HEK293 (cell line): ENCODE measurements around the gene MTR.

Experiments
- TCF7L2 ChIP-seq: IDR thresholded peaks from 2 replicates; pipeline ENCODE4 v1.6.1; 2011; ENCODE audit warnings: low read depth, mild to moderate bottlenecking, inconsistent platforms, low read length, moderate library complexity, borderline replicate concordance
- TF ChIP-seq, protein P1 (sequence below): fragments of 450-650 bp; formaldehyde crosslinking; IDR thresholded peaks from 2 replicates; pipeline ENCODE4 v1.5.1; 2016; ENCODE audit warnings: missing biosample characterization, missing genetic modification characterization
- TF ChIP-seq, protein P2 (sequence below): fragments of 450-650 bp; formaldehyde crosslinking; IDR thresholded peaks from 2 replicates; pipeline ENCODE4 v1.5.1; 2016; ENCODE audit warnings: missing biosample characterization, missing genetic modification characterization

DNA sequence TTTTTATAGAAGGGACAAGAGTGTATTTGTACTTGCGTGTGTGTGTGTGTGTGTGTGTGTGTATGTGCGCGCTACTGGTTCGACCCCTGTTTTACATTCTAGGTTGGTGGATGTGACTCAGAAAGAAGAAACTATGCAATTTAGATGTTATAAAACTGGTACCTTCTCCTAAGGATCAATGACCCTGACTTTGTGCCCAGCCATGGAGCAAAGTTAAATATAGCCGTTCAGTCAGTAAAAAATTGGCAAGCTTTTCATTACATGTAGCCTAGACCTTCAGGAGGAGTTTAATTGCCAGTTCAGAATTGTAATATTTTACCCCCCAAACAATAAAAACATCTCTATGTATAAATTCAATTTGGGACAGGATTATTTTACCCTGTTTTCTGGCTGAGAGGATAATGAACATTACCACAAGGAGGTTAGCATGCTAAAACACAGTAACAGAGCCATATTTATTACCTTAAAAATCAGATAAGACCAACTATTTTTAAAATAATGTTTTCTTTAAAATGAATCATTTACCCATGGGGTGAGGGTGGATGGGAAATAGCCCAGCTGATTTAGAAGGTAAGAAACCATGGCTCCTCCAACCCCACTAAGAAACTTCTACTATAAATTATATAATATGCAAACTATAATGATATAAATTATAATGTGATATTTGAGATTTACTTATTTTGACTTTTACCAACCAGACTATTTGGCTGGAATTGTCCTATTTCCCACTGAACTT lies 33.5 kb upstream of the MTR start:
- TF ChIP-seq, protein P1, sequence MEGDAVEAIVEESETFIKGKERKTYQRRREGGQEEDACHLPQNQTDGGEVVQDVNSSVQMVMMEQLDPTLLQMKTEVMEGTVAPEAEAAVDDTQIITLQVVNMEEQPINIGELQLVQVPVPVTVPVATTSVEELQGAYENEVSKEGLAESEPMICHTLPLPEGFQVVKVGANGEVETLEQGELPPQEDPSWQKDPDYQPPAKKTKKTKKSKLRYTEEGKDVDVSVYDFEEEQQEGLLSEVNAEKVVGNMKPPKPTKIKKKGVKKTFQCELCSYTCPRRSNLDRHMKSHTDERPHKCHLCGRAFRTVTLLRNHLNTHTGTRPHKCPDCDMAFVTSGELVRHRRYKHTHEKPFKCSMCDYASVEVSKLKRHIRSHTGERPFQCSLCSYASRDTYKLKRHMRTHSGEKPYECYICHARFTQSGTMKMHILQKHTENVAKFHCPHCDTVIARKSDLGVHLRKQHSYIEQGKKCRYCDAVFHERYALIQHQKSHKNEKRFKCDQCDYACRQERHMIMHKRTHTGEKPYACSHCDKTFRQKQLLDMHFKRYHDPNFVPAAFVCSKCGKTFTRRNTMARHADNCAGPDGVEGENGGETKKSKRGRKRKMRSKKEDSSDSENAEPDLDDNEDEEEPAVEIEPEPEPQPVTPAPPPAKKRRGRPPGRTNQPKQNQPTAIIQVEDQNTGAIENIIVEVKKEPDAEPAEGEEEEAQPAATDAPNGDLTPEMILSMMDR = no peak
- TF ChIP-seq, protein P2, sequence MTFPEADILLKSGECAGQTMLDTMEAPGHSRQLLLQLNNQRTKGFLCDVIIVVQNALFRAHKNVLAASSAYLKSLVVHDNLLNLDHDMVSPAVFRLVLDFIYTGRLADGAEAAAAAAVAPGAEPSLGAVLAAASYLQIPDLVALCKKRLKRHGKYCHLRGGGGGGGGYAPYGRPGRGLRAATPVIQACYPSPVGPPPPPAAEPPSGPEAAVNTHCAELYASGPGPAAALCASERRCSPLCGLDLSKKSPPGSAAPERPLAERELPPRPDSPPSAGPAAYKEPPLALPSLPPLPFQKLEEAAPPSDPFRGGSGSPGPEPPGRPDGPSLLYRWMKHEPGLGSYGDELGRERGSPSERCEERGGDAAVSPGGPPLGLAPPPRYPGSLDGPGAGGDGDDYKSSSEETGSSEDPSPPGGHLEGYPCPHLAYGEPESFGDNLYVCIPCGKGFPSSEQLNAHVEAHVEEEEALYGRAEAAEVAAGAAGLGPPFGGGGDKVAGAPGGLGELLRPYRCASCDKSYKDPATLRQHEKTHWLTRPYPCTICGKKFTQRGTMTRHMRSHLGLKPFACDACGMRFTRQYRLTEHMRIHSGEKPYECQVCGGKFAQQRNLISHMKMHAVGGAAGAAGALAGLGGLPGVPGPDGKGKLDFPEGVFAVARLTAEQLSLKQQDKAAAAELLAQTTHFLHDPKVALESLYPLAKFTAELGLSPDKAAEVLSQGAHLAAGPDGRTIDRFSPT = no peak
- no peak for TF ChIP-seq TCF7L2
